Cardiac muscle cell (in vitro differentiated cells and primary cell): ENCODE results near the gene NKD2. TPM values are rescaled to one million over a fixed set of nuclear protein-coding genes. Genes with fewer than 3 reads are reported as not detected.

Experiments
- DNase-seq, 2 donors: peaks; one replicate each; pipeline versions ENCODE4 v3.0.0 to v3.0.0-alpha.2; 2010 to 2017; ENCODE audit warnings: low read depth in 1 of 2, low spot score in 1 of 2
- H3K27ac ChIP-seq: fragments of 200-600 bp; sonication (generic); 2 replicates; pipeline ENCODE4 v1.5.1; 2016
- H3K27me3 ChIP-seq: fragments of 200-600 bp; sonication (generic); 2 replicates; pipeline ENCODE4 v1.6.0; 2016; ENCODE audit warnings: control low read depth
- H3K36me3 ChIP-seq: fragments of 200-600 bp; sonication (generic); 2 replicates; pipeline ENCODE4 v1.5.1; 2016; ENCODE audit warnings: control low read depth
- H3K4me1 ChIP-seq: fragments of 200-600 bp; sonication (generic); 2 replicates; pipeline ENCODE4 v1.8.1; 2017; ENCODE audit warnings: low read depth, mild to moderate bottlenecking, mixed run types
- H3K4me3 ChIP-seq: fragments of 200-600 bp; sonication (generic); 2 replicates; pipeline ENCODE4 v1.5.1; 2016; ENCODE audit warnings: mild to moderate bottlenecking
- H3K9me3 ChIP-seq: fragments of 200-600 bp; sonication (generic); 2 replicates; pipeline ENCODE4 v1.5.1; 2017; ENCODE audit warnings: low read depth, mild to moderate bottlenecking, control low read depth
- polyA plus RNA-seq: library from polyadenylated mRNA; unstranded; fragments of >200 nt; fragmentation: Nextera tagmentation; extraction: Ambion mirVana; gene quantifications from 2 replicates; pipeline ENCODE4 v1.2.1, GENCODE V29; 2016
- total RNA-seq: library from RNA; depleted of rRNA; stranded (reverse); fragments of >200 nt; gene quantifications from 2 replicates; pipeline ENCODE4 v1.2.3, GENCODE V29; 2016
- TF ChIP-seq, protein P1 (sequence below): IDR thresholded peaks from 2 replicates; pipeline ENCODE4 v1.5.1; 2012; ENCODE audit warnings: low read depth, mild to moderate bottlenecking, low read length

NKD2 gene
- total and polyA plus RNA-seq, 2 experiments from 2014 or later, result 3.4 to 3.9 TPM

DNA sequence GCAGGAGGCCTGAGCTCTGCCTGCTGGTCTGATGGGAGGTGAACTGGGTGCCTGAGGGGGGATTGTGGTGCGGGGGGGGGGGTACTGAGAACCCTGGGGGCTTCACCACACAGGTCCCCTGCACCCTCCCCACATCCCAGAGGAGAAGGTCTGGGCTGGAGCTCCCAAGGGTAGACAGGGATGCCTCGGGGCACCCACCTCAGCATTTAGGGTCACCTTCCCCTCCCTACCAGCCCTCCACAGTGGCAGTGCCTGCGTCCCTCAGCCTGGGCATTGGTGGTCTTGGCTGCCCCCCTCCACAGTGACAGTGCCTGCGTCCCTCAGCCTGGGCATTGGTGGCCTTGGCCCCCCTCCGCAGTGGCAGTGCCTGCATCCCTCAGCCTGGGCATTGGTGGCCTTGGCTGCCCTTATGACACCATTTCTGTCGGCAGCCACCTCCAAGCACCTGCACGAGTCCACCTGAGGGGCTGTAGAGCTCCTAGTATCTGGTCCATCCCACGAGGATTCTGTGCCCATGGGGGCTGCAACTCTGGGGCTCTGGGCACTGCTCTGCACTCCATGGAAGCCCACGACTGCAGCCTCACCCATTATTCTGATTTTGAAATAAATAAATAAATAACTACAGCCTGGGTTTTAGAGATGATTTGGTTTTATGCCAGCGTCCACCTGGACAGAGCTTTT, 21.5 kb downstream of the NKD2 start:
- Histone ChIP-seq H3K9me3 (no peaks in the 10 kb centered on the region), H3K4me1 (no peaks in the 10 kb centered on the region), H3K36me3 (no peaks in the 10 kb centered on the region), H3K4me3 (no peak overlapping the region), H3K27me3 (no peaks in the 10 kb centered on the region), H3K27ac (no peak overlapping the region)
- DNase-seq, result no peak
- TF ChIP-seq, protein P1, sequence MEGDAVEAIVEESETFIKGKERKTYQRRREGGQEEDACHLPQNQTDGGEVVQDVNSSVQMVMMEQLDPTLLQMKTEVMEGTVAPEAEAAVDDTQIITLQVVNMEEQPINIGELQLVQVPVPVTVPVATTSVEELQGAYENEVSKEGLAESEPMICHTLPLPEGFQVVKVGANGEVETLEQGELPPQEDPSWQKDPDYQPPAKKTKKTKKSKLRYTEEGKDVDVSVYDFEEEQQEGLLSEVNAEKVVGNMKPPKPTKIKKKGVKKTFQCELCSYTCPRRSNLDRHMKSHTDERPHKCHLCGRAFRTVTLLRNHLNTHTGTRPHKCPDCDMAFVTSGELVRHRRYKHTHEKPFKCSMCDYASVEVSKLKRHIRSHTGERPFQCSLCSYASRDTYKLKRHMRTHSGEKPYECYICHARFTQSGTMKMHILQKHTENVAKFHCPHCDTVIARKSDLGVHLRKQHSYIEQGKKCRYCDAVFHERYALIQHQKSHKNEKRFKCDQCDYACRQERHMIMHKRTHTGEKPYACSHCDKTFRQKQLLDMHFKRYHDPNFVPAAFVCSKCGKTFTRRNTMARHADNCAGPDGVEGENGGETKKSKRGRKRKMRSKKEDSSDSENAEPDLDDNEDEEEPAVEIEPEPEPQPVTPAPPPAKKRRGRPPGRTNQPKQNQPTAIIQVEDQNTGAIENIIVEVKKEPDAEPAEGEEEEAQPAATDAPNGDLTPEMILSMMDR, result no peak

DNA sequence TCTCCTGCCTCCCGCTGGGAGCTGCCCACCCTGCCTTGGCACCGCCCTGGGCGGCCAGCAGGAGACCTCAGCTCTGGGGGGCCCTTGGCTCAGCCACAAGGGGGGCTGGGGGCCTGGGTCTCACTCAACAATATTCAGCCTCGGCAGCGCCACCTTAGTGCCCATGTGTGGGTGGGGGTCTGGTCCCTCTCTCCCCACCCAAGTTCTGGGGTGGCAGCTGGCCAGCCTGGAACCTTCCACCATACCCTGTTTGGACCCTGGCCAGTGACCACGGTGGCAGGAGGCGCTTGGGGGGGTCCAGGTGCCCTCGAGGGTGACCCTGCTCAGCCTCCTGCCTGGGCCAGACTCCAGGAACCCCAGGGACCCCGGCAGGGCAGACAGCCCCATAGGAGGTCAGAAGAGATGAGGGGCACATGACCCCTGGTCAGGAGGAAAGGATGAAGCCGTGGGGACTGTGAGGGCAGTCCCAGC, 22.2 kb downstream of the NKD2 start:
- no peaks in the 10 kb centered on the region for H3K4me1 ChIP-seq
- no peaks in the 10 kb centered on the region for H3K27me3 ChIP-seq
- H3K9me3 ChIP-seq, result no peaks in the 10 kb centered on the region
- TF ChIP-seq, protein P1, result no peak
- no peaks in the 10 kb centered on the region for H3K36me3 ChIP-seq
- no peak overlapping the region for H3K27ac ChIP-seq
- no peak for DNase-seq
- no peak overlapping the region for H3K4me3 ChIP-seq

DNA sequence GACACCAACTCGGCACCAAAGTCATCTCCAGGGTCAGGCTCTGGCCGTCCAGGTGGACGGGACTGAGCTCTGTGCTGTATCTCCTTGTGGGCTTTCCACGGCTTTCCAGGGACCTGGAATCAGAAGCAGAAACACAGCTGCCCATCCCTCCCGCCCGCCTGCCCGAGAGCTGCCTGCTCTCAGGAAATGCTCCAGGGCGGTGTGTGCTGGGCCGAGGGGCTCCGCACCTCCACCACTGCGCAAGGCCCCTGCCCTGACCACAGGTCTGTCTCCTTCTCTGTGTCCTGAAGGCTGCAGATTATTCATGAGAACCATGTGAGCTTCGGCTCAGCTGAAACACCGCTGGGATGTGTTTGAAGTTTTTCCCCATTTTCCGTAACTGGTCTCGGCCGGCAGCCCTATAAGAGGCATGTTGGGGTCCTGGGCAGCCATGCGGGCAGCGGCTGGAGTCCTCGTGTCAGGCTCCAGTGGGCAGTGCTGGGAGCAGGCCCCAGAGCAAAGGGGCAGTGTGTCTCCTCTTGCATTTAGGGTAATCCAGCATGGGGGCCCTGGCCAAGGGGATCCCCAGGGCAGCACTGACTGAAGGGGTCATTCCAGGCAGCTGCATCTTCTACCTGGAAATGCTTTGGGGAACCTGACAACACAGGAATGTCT, 22.8 kb downstream of the NKD2 start:
- TF ChIP-seq, protein P1, result no peak
- H3K27me3 ChIP-seq, result no peaks in the 10 kb centered on the region
- no peak for DNase-seq

DNA sequence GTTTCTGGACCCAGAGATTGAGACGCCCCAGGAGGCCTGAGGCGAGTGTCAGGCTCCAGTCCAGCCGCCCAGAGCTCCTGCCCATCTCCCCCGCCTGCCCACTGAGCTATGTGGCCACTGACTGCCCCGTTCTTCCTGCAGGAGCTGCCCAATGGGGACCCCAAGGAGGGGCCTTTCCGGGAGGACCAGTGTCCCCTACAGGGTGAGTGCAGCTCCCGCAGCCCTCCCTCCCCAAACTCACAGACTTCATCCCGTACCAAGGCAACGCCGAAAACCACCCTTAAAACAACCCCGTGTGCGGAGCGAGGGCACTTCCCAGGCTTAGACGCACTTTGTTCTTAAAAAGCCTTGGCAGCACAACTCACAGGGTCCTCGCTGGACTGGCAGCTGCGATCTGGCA, 23.4 kb downstream of the NKD2 start:
- H3K9me3 ChIP-seq, result no peaks in the 10 kb centered on the region
- H3K27me3 ChIP-seq, result no peaks in the 10 kb centered on the region
- TF ChIP-seq, protein P1, result no peak
- DNase-seq, result no peak
- no peaks in the 10 kb centered on the region for H3K36me3 ChIP-seq
- H3K27ac ChIP-seq, result no peak overlapping the region
- H3K4me3 ChIP-seq, result no peak overlapping the region
- H3K4me1 ChIP-seq, result no peaks in the 10 kb centered on the region

More for the DNA sequence above, 22.8 kb downstream of the NKD2 start:
- H3K36me3 ChIP-seq, result no peaks in the 10 kb centered on the region
- H3K9me3 ChIP-seq, result no peaks in the 10 kb centered on the region
- H3K27ac ChIP-seq, result no peak overlapping the region
- H3K4me3 ChIP-seq, result no peak overlapping the region
- no peaks in the 10 kb centered on the region for H3K4me1 ChIP-seq

DNA sequence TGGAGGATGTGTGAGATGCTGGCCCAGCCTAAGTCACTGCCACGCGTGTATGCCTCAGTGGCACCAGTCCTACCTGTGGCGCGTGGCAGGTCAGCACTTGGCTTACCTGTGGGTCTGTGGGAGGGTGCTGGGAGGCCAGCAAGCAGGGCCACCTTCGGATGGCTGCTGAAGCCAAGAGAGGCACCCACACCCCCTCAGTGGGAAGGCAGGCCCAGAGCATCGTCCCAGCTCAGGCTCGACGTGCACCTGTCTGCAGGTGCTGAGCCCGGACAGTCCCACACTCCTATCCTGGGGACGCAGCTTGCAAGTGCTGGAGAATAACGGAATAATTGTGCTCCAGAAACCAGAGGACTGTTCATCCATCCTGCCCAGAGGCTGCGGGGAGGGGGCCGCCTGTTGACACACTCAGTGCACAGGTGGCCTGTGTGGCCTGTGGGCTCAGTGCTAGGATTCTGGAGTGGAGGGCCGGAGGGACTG, 24.0 kb downstream of the NKD2 start:
- no peaks in the 10 kb centered on the region for H3K4me1 ChIP-seq
- no peak for DNase-seq
- H3K36me3 ChIP-seq, result no peaks in the 10 kb centered on the region
- H3K27ac ChIP-seq, result no peak overlapping the region
- H3K27me3 ChIP-seq, result no peaks in the 10 kb centered on the region
- H3K9me3 ChIP-seq, result no peaks in the 10 kb centered on the region
- TF ChIP-seq, protein P1, result no peak
- no peak overlapping the region for H3K4me3 ChIP-seq
